ENCODE data around the gene RHCE. TPM values are rescaled to one million over a fixed set of nuclear protein-coding genes. Genes with fewer than 3 reads are reported as not detected.

RHCE gene
- total RNA-seq, 4 donors from 2014 or later = 0.17 TPM; not detected in 3

- intact Hi-C loops (cut with DNase I) = no loop called here
- TF ChIP-seq POLR2AphosphoS5 (IDR thresholded peaks at IDR 0.05) = no peak
- no peak for TF ChIP-seq CTCF (IDR thresholded peaks at IDR 0.05)
- TF ChIP-seq POLR2A (IDR thresholded peaks at IDR 0.05; ENCODE audit: low read depth) = no peak
- no peak for TF ChIP-seq EP300 (IDR thresholded peaks at IDR 0.05)
- H3K4me3 ChIP-seq = no peak overlapping the region
- H3K9me3 ChIP-seq = no peaks in the 10 kb centered on the region
- peaks cover 35 to 93% (median 76%) of the 10 kb centered on the region in 4 donors for H3K4me1 ChIP-seq
- no peak for DNase-seq (ENCODE audit: extremely low spot score)
- no peaks in the 10 kb centered on the region for H3K27me3 ChIP-seq
- H3K27ac ChIP-seq (replicated peaks in 1 of 4) = peak overlapping the region; percentile 8 to 42 (median 32)
- H3K36me3 ChIP-seq = no peaks in the 10 kb centered on the region
- WGBS = 96% methylated on average over 8 of the region's 8 CpGs
Observed at GRCh38 chr1:25437672-25438071, 17.0 kb upstream of the RHCE start.

GRCh38 chr1:25435397-25436108 lies 14.9 kb upstream of the RHCE start:
- Histone ChIP-seq H3K4me3 (peak overlapping the region in 3 of 4 donors; percentile 4 to 33 (median 23)), H3K9me3 (no peaks in the 10 kb centered on the region), H3K4me1 (peaks cover 45 to 85% (median 76%) of the 10 kb centered on the region in 4 donors), H3K27ac (replicated peaks in 1 of 4) (peak overlapping the region; percentile 52 to 97 (median 66)), H3K27me3 (no peaks in the 10 kb centered on the region), H3K36me3 (no peaks in the 10 kb centered on the region)
- intact Hi-C loops (cut with DNase I) = no loop called here
- TF ChIP-seq EP300 (IDR thresholded peaks at IDR 0.05) (no peak), POLR2A (IDR thresholded peaks at IDR 0.05; ENCODE audit: low read depth) (no peak), CTCF (IDR thresholded peaks at IDR 0.05) (no peak), POLR2AphosphoS5 (IDR thresholded peaks at IDR 0.05) (no peak)
- WGBS = 16% methylated on average over 4 of the region's 4 CpGs
- DNase-seq (ENCODE audit: extremely low spot score) = no peak

GRCh38 chr1:25433389-25434186 lies 13.0 kb upstream of the RHCE start:
- DNase-seq (ENCODE audit: extremely low spot score) = no peak
- Histone ChIP-seq H3K27ac (replicated peaks in 1 of 4) (peak overlapping the region; percentile 36 to 97 (median 56)), H3K36me3 (no peaks in the 10 kb centered on the region), H3K27me3 (no peaks in the 10 kb centered on the region), H3K9me3 (no peaks in the 10 kb centered on the region), H3K4me3 (peak overlapping the region; percentile 13 to 99 (median 21)), H3K4me1 (peaks cover 45 to 78% (median 74%) of the 10 kb centered on the region in 4 donors)
- WGBS = 38% methylated on average over 4 of the region's 4 CpGs
- intact Hi-C loops (cut with DNase I) = no loop called here
- TF ChIP-seq POLR2AphosphoS5 (IDR thresholded peaks at IDR 0.05) (no peak), CTCF (IDR thresholded peaks at IDR 0.05) (no peak), EP300 (IDR thresholded peaks at IDR 0.05) (no peak), POLR2A (IDR thresholded peaks at IDR 0.05; ENCODE audit: low read depth) (no peak)

GRCh38 chr1:25432749-25433388 lies 12.2 kb upstream of the RHCE start:
- Histone ChIP-seq H3K27ac (replicated peaks in 1 of 4) (peak overlapping the region in 3 of 4 donors; percentile 44 to 98 (median 97)), H3K4me1 (peaks cover 45 to 71% (median 68%) of the 10 kb centered on the region in 4 donors), H3K9me3 (no peaks in the 10 kb centered on the region), H3K36me3 (no peaks in the 10 kb centered on the region), H3K4me3 (peak overlapping the region; percentile 23 to 99 (median 98)), H3K27me3 (no peaks in the 10 kb centered on the region)
- intact Hi-C loops (cut with DNase I) = no loop called here
- TF ChIP-seq POLR2AphosphoS5 (IDR thresholded peaks at IDR 0.05) (no peak), POLR2A (IDR thresholded peaks at IDR 0.05; ENCODE audit: low read depth) (no peak), EP300 (IDR thresholded peaks at IDR 0.05) (no peak)
- no peak for DNase-seq (ENCODE audit: extremely low spot score)
- 64% methylated on average over 6 of the region's 6 CpGs for WGBS
